HEK293T (cell line): ENCODE measurements around the gene RPS6KA5.

ENCODE experiments used
- BHLHE40 ChIP-seq: fragments of 450-650 bp; IDR thresholded peaks from 2 replicates; pipeline ENCODE4 v1.6.1; 2016; ENCODE audit warnings: mild to moderate bottlenecking, moderate library complexity, borderline replicate concordance
- SP1 ChIP-seq: fragments of 450-650 bp; IDR thresholded peaks from 2 replicates; pipeline ENCODE4 v1.6.1; 2017
- SUZ12 ChIP-seq: fragments of 450-650 bp; IDR thresholded peaks from 2 replicates; pipeline ENCODE4 v1.6.1; 2016; ENCODE audit warnings: mild to moderate bottlenecking
- TF ChIP-seq, protein P1 (sequence below): fragments of 450-650 bp; IDR thresholded peaks from 2 replicates; pipeline ENCODE4 v1.6.1; 2016

DNA sequence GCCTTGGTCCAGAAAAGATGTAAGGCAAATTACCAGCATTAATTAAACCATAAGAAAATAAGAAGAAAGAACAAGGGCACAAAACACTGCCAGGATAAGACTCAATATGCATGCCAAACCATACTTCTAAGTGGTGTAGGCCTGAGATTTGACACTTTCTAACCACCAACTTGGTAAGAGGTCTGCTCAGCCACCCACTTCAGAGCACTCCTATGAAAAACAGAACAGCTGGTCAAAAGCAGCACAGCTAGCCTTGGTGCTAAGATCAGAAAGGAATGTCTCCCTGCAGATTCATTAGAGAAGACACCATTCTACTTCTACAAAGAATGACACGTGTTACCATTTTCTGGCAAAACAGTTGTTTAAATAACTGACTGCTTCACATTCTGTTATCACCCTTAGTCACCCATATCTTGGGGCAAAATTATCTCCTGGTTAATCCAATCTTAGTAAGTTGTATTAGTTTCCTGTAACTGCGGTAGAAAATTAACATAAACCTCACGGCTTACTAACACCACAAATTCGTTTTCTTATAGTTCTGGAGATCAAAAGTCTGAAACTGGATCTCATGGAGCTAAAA, 13.2 kb downstream of the RPS6KA5 start:
- no peak for TF ChIP-seq SUZ12
- no peak for TF ChIP-seq SP1
- TF ChIP-seq, protein P1, sequence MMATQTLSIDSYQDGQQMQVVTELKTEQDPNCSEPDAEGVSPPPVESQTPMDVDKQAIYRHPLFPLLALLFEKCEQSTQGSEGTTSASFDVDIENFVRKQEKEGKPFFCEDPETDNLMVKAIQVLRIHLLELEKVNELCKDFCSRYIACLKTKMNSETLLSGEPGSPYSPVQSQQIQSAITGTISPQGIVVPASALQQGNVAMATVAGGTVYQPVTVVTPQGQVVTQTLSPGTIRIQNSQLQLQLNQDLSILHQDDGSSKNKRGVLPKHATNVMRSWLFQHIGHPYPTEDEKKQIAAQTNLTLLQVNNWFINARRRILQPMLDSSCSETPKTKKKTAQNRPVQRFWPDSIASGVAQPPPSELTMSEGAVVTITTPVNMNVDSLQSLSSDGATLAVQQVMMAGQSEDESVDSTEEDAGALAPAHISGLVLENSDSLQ, result no peak
- TF ChIP-seq BHLHE40, result no peak
